ENCODE measurements around the gene FNTB. TPM values are rescaled to one million over a fixed set of nuclear protein-coding genes. Genes with fewer than 3 reads are reported as not detected.
"Not testable (repeated sequence)": the region's sequence is repeated elsewhere in the genome, so short reads cannot be mapped to it uniquely, and the experiment has no call there.

FNTB gene
- polyA plus RNA-seq, 6 donors from 2014 or later, result 1.6 to 3.6 (median 2.3) TPM

GRCh38 chr14:65019944-65020566 is 33.4 kb downstream of the FNTB start:
- ATAC-seq (ENCODE audit: low read depth in 2 of 2) (no peak), DNase-seq (no peak)
- Mint-ChIP-seq H3K4me3 (no peak overlapping the region), H3K4me1 (no peaks in the 10 kb centered on the region), H3K27ac (no peak overlapping the region), H3K27me3 (no peaks in the 10 kb centered on the region), H3K36me3 (peaks cover 10 to 11% of the 10 kb centered on the region in 2 donors), H3K9me3 (no peaks in the 10 kb centered on the region)

DNA sequence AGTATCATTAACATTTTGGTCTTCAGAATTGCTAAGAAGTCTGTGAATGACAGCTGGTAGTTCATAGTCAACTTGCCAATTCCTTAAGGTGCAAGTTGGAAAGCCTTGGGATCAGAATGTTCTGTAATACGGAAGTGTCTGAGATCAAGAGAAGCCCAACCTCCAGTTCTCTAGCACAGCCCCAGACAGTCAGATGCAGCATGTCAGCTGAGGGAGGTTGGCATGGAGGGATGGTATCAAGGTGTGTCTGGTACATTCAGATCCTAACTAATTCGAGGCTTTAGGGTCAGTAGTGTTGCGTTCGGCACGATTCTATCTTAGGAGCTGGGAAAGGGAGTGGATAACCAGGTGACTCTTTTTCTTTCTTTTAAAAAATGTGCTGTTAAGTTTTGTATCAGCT is 38.3 kb downstream of the FNTB start:
- Mint-ChIP-seq H3K4me3 (no peak overlapping the region), H3K27me3 (no peaks in the 10 kb centered on the region), H3K4me1 (no peaks in the 10 kb centered on the region), H3K9me3 (no peaks in the 10 kb centered on the region), H3K27ac (no peak overlapping the region), H3K36me3 (peaks cover 21 to 23% of the 10 kb centered on the region in 2 donors)
- ATAC-seq (ENCODE audit: low read depth in 2 of 2) (no peak), DNase-seq (no peak)

DNA sequence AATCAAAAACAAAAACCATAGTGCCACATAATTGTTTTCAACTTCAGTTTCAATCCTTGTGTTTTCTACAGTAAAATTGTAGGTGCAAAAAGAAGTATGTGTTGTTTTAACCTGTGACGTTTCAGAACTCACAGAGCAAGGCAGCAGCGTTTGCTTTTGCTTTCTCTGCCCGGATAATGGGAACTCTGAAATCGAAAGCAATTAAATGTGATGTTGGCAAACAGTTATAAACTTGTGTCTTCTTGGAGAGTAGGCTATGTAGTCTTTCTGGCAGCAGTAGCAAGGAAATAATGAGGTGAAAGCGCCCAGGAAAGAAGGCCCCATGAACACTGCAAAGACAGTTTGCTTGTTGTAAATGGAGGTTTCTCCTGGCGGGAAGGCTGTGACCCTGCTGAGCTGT is 39.1 kb downstream of the FNTB start:
- Mint-ChIP-seq H3K36me3 (peaks cover 26 to 27% of the 10 kb centered on the region in 2 donors), H3K27ac (no peak overlapping the region), H3K27me3 (no peaks in the 10 kb centered on the region)

GRCh38 chr14:65026526-65026925 is 39.8 kb downstream of the FNTB start:
- DNase-seq (no peak), ATAC-seq (ENCODE audit: low read depth in 2 of 2) (no peak)
- H3K27me3 Mint-ChIP-seq, result no peaks in the 10 kb centered on the region
- no peaks in the 10 kb centered on the region for H3K4me1 Mint-ChIP-seq
- H3K36me3 Mint-ChIP-seq, result peaks cover 26 to 27% of the 10 kb centered on the region in 2 donors
- no peaks in the 10 kb centered on the region for H3K9me3 Mint-ChIP-seq
- no peak overlapping the region for H3K4me3 Mint-ChIP-seq
- H3K27ac Mint-ChIP-seq, result no peak overlapping the region

More for the DNA sequence above, 39.1 kb downstream of the FNTB start:
- Mint-ChIP-seq H3K9me3 (no peaks in the 10 kb centered on the region), H3K4me3 (no peak overlapping the region), H3K4me1 (no peaks in the 10 kb centered on the region)
- no peak for DNase-seq
- no peak for ATAC-seq (ENCODE audit: low read depth in 2 of 2)

- Mint-ChIP-seq H3K4me1 (no peaks in the 10 kb centered on the region), H3K4me3 (no peak overlapping the region), H3K9me3 (no peaks in the 10 kb centered on the region), H3K27ac (peak overlapping the region in 1 of 6 donors; percentile 20), H3K27me3 (no peaks in the 10 kb centered on the region), H3K36me3 (peaks cover 30 to 31% of the 10 kb centered on the region in 2 donors)
- ATAC-seq (ENCODE audit: low read depth in 2 of 2) (no peak), DNase-seq (no peak)
Measured at GRCh38 chr14:65027127-65027799, 40.6 kb downstream of the FNTB start.

GRCh38 chr14:65028937-65029336 is 42.2 kb downstream of the FNTB start:
- Mint-ChIP-seq H3K4me1 (no peaks in the 10 kb centered on the region), H3K4me3 (no peak overlapping the region), H3K27me3 (no peaks in the 10 kb centered on the region), H3K9me3 (no peaks in the 10 kb centered on the region), H3K36me3 (peaks cover 33 to 40% of the 10 kb centered on the region in 2 donors), H3K27ac (peak overlapping the region in 2 of 6 donors; percentile 38 to 50)
- ATAC-seq (ENCODE audit: low read depth in 2 of 2) (no peak), DNase-seq (no peak)

DNA sequence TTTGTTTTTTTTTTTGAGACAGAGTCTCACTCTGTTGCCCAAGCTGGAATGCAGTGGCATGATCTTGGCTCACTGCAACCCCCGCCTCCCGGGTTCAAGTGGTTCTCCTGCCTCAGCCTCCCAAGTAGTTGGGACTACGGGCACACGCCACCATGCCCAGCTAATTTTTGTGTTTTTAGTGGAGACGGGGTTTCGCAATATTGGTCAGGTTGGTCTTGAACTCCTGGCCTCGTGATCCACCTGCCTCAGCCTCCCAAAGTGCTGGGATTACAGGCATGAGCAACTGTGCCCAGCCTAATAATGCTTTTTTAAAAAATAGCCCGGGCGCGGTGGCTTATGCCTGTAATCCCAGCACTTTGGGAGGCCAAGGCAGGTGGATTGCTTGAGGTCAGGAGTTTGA is 44.6 kb downstream of the FNTB start:
- H3K36me3 Mint-ChIP-seq, result peaks cover 33 to 40% of the 10 kb centered on the region in 2 donors
- H3K27ac Mint-ChIP-seq; H3K4me1 Mint-ChIP-seq; H3K4me3 Mint-ChIP-seq; H3K9me3 Mint-ChIP-seq; H3K27me3 Mint-ChIP-seq; DNase-seq; ATAC-seq (ENCODE audit: low read depth in 2 of 2): not testable (repeated sequence)

- ATAC-seq (ENCODE audit: low read depth in 2 of 2) (no peak), DNase-seq (no peak)
- no peak overlapping the region for H3K4me3 Mint-ChIP-seq
- no peaks in the 10 kb centered on the region for H3K27me3 Mint-ChIP-seq
- no peak overlapping the region for H3K27ac Mint-ChIP-seq
- peaks cover 25 to 30% of the 10 kb centered on the region in 2 donors for H3K36me3 Mint-ChIP-seq
- H3K4me1 Mint-ChIP-seq, result no peaks in the 10 kb centered on the region
- H3K9me3 Mint-ChIP-seq, result no peaks in the 10 kb centered on the region
Measured at GRCh38 chr14:65032319-65032718, 45.6 kb downstream of the FNTB start.

DNA sequence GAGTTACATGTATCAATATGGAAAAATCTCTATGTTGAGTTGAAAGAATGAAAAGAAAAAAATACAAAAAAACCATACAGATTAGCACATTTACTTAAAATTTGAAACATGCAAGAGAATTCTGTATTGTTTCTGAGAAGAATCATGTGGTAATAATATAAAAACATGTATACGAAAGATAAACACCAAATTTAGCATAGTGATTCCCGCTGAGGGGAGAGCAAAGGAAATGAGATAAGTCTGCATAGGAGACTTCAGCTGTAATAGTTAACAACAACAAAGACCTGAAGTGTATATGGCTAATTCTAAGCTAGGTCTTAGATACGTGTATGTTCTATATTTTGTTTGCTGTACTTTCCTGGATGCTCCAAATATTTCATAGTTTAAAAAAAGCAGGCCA is 46.5 kb downstream of the FNTB start:
- ATAC-seq (ENCODE audit: low read depth in 2 of 2) (no peak), DNase-seq (no peak)
- H3K4me1 Mint-ChIP-seq, result no peaks in the 10 kb centered on the region
- no peak overlapping the region for H3K27ac Mint-ChIP-seq
- peaks cover 21 to 28% of the 10 kb centered on the region in 2 donors for H3K36me3 Mint-ChIP-seq
- no peaks in the 10 kb centered on the region for H3K27me3 Mint-ChIP-seq
- no peaks in the 10 kb centered on the region for H3K9me3 Mint-ChIP-seq
- no peak overlapping the region for H3K4me3 Mint-ChIP-seq

DNA sequence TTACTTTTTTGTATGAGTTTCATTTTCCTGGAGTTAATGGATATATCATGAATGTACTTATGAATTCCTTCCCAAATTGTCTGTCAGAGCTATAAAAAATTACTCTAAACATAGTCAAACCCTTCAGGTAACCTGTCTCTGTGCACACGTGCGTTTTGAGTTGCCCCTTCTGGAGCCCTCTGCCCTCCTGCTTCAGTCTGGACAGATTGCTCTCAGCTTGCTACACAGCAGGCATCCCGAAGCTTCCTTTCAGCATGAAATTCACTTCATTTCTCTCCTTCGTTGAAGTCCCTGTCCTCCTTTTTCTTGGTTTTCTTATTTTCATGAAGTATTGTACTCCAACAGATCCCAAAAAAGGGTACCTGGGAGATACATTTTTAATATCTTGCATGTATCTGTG is 47.3 kb downstream of the FNTB start:
- no peak for DNase-seq
- ATAC-seq (ENCODE audit: low read depth in 2 of 2), result no peak
- Mint-ChIP-seq H3K27ac (no peak overlapping the region), H3K36me3 (peaks cover 18 to 35% of the 10 kb centered on the region in 2 donors), H3K4me1 (no peaks in the 10 kb centered on the region), H3K9me3 (no peaks in the 10 kb centered on the region), H3K4me3 (no peak overlapping the region), H3K27me3 (no peaks in the 10 kb centered on the region)

DNA sequence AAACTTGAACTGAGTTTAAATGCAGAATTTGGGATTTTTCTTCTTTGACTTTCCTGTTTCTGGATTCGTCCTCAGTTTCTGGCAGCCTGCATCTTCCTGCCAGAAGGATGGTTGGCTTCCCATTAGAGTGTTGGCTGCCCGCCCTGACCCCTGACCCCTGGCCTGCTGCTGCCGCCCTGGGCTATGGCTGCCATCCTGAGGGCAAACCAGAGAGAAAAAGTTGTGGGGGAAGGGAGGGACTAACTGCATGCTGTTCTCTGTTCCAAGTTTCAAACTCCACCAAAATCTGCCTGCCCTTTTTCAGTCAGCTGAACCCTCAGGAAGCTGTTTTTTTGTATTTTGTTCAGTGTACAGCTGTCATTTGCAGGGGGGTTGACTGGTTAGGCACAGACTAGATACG is 48.4 kb downstream of the FNTB start:
- Mint-ChIP-seq H3K4me1 (no peaks in the 10 kb centered on the region), H3K9me3 (no peaks in the 10 kb centered on the region), H3K27me3 (no peaks in the 10 kb centered on the region), H3K36me3 (peaks cover 9 to 27% of the 10 kb centered on the region in 2 donors), H3K4me3 (no peak overlapping the region), H3K27ac (no peak overlapping the region)
- DNase-seq (no peak), ATAC-seq (ENCODE audit: low read depth in 2 of 2) (no peak)

GRCh38 chr14:65038966-65039365 is 52.3 kb downstream of the FNTB start:
- ATAC-seq (ENCODE audit: low read depth in 2 of 2) (no peak), DNase-seq (no peak)
- peak overlapping the region in 1 of 6 donors; percentile 7 for H3K27ac Mint-ChIP-seq
- H3K4me1 Mint-ChIP-seq, result peaks cover 8 to 12% (median 11%) of the 10 kb centered on the region in 3 donors
- H3K4me3 Mint-ChIP-seq, result no peak overlapping the region
- no peaks in the 10 kb centered on the region for H3K9me3 Mint-ChIP-seq
- H3K36me3 Mint-ChIP-seq, result peaks cover 7 to 22% of the 10 kb centered on the region in 2 donors
- no peaks in the 10 kb centered on the region for H3K27me3 Mint-ChIP-seq

DNA sequence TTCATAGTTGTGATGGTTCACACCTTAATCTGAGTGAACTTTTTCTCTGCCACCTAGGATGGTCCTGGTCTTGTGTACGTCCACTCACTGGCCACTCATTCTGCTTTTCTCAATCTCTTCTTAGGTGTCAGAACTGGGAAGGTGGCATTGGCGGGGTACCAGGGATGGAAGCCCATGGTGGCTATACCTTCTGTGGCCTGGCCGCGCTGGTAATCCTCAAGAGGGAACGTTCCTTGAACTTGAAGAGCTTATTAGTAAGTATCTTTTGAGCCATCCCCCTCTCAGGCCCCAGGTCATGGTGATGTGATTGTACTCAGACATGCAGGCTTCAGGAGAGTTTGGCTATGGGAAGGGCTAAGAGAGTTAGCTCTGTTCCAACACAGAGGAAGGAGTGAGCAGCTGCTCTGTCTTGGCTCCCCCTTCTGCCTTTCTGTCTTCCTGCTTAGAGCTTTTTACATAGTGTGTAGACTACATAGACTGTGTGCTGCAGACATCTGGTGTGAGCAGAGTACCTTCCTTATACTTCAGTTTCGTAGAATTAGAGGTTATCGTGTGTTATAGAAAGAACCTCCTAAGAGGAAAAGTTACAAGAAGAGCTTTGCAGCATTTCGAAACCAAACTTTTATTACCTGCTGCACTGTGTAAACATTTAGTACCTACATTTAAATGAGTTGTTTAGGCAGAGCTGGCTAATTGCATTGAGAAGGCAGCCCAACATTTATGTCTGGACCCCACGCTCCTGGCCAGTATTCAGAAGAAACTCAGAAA is 54.2 kb downstream of the FNTB start:
- Mint-ChIP-seq H3K36me3 (peaks cover 7 to 22% of the 10 kb centered on the region in 2 donors), H3K4me3 (no peak overlapping the region), H3K27me3 (no peaks in the 10 kb centered on the region), H3K4me1 (peaks cover 8 to 12% (median 11%) of the 10 kb centered on the region in 3 donors), H3K27ac (peak overlapping the region in 1 of 6 donors; percentile 41), H3K9me3 (no peaks in the 10 kb centered on the region)
- ATAC-seq (ENCODE audit: low read depth in 2 of 2), result no peak
- DNase-seq, result no peak

- no peak for ATAC-seq (ENCODE audit: low read depth in 2 of 2)
- DNase-seq, result no peak
- peaks cover 8 to 12% (median 11%) of the 10 kb centered on the region in 3 donors for H3K4me1 Mint-ChIP-seq
- no peak overlapping the region for H3K4me3 Mint-ChIP-seq
- peaks cover 7 to 22% of the 10 kb centered on the region in 2 donors for H3K36me3 Mint-ChIP-seq
- no peaks in the 10 kb centered on the region for H3K27me3 Mint-ChIP-seq
- no peaks in the 10 kb centered on the region for H3K9me3 Mint-ChIP-seq
- H3K27ac Mint-ChIP-seq, result peak overlapping the region in 1 of 6 donors; percentile 41
Measured at GRCh38 chr14:65041434-65041915, 54.8 kb downstream of the FNTB start.
